OCI-LY1 (cell line): ENCODE results near the gene USP38.

Experiments used
- CTCF ChIP-seq: fragments of 200-600 bp; sonication (generic), shearing (Covaris generic); IDR thresholded peaks from 2 replicates; pipeline ENCODE4 v1.5.1; 2017; ENCODE audit warnings: mild to moderate bottlenecking, antibody characterized with exemption, low read length, moderate library complexity, mixed read lengths
- EZH2 ChIP-seq: fragments of 200-600 bp; sonication (generic), shearing (Covaris generic); IDR thresholded peaks from 2 replicates; pipeline ENCODE4 v1.8.0; 2017; ENCODE audit warnings: borderline replicate concordance, mixed run types, mild to moderate bottlenecking, antibody characterized with exemption, low read length, moderate library complexity, mixed read lengths

GRCh38 chr4:143243041-143243440 is 58.3 kb downstream of the USP38 start:
- TF ChIP-seq EZH2 (no peak), CTCF (no peak)
